Esophagus squamous epithelium (tissue), 4 donors: ENCODE results near the gene RAP1A.

Experiments
- POLR2A ChIP-seq, 4 donors: fragments of 450-650 bp; IDR thresholded peaks; one replicate each; pipeline ENCODE4 v1.6.1; 2017; ENCODE audit warnings: antibody characterized with exemption in 4 of 4, mild to moderate bottlenecking in 4 of 4, moderate library complexity in 3 of 4
- TF ChIP-seq, protein P1 (sequence below), 6 experiments: fragments of 450-650 bp in 4 of 6; fragments of 200-600 bp in 2 of 6; sonication (generic) in 2 of 6; IDR thresholded peaks; one replicate each; pipeline ENCODE4 v1.5.1; 2016 to 2019; ENCODE audit warnings: antibody characterized with exemption in 6 of 6, mild to moderate bottlenecking in 4 of 6, moderate library complexity in 4 of 6

GRCh38 chr1:111620441-111620971 is 917 bp downstream of the RAP1A start:
- TF ChIP-seq POLR2A (IDR thresholded peaks at IDR 0.05): no peak
- TF ChIP-seq, protein P1, sequence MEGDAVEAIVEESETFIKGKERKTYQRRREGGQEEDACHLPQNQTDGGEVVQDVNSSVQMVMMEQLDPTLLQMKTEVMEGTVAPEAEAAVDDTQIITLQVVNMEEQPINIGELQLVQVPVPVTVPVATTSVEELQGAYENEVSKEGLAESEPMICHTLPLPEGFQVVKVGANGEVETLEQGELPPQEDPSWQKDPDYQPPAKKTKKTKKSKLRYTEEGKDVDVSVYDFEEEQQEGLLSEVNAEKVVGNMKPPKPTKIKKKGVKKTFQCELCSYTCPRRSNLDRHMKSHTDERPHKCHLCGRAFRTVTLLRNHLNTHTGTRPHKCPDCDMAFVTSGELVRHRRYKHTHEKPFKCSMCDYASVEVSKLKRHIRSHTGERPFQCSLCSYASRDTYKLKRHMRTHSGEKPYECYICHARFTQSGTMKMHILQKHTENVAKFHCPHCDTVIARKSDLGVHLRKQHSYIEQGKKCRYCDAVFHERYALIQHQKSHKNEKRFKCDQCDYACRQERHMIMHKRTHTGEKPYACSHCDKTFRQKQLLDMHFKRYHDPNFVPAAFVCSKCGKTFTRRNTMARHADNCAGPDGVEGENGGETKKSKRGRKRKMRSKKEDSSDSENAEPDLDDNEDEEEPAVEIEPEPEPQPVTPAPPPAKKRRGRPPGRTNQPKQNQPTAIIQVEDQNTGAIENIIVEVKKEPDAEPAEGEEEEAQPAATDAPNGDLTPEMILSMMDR (IDR thresholded peaks at IDR 0.05): no peak
